COLO829 (cell line): ENCODE results near the gene VRK3.
"Not testable (repeated sequence)": the region's sequence is repeated elsewhere in the genome, so short reads cannot be mapped to it uniquely, and the experiment has no call there.

Source experiments
- DNase-seq: peaks from one replicate; pipeline ENCODE4 v3.0.0; 2012; ENCODE audit warnings: low spot score

VRK3 gene

GRCh38 chr19:49987159-49987698 is 37.9 kb downstream of the VRK3 start:
- DNase-seq = peak; percentile 79

GRCh38 chr19:49986354-49986753 is 38.8 kb downstream of the VRK3 start:
- DNase-seq = no peak

DNA sequence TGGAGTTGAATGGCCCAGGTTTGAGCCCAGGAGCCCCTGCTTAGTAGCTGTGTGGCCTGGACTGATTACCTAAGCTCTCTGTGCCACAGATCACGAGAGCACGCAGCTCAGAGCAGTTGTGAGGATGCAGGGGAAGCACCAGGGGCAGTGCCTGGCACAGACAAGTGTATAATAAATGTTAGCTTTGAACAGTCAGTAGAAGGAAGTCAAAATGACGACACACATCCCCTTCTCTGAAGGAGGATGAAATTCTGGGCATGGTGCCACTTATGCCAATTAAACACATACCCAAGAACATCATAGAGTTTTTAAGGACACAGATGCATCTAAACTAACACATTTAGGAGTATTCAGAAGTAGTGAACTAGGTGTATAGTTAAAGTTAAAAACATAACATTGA is 39.3 kb downstream of the VRK3 start:
- DNase-seq = no peak

GRCh38 chr19:49984491-49984890 is 40.7 kb downstream of the VRK3 start:
- no peak for DNase-seq

- DNase-seq = peak; percentile 40
Observed at GRCh38 chr19:49983645-49984229, 41.4 kb downstream of the VRK3 start.

GRCh38 chr19:49981603-49982593 is 43.3 kb downstream of the VRK3 start:
- no peak for DNase-seq

DNA sequence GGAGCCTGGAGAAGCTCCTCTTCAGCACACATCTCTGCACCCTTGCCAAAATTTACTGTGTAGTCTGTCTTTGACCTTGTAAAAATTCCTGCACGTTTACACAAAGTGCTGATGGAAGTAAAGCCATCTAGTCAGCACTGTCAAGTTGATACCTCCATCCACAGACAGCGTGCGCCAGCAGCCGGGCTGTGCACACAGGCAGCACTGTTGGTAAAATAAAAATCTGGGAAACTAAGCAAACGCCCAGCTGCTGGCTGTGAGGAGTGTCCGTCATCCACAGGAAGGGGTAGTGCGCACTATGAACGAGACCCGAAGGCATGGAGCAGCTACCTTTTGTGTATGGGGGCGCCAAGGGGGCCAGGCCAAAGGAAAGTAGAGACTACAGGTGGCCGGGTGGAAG is 46.8 kb downstream of the VRK3 start:
- DNase-seq = no peak

DNA sequence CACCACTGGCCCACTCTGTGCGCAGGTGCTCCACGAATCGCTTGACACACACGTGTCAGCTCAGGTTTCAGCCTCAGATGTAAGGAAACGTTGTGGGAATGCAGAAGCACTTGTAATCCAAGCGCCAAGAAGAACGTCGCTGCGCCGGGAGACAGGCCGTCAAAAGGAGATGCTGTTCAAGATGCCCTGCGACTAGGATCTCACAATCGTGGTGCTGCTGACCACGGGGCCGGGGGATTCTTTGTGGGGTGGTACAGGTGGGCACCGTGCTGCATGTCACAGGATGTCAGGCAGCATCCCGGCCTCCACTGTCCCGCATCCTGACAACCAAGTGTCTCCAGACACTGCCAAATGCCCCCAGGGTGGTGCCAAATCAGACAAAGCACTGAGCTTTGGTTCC is 47.3 kb downstream of the VRK3 start:
- DNase-seq = no peak

GRCh38 chr19:49977076-49977475 is 48.1 kb downstream of the VRK3 start:
- no peak for DNase-seq

DNA sequence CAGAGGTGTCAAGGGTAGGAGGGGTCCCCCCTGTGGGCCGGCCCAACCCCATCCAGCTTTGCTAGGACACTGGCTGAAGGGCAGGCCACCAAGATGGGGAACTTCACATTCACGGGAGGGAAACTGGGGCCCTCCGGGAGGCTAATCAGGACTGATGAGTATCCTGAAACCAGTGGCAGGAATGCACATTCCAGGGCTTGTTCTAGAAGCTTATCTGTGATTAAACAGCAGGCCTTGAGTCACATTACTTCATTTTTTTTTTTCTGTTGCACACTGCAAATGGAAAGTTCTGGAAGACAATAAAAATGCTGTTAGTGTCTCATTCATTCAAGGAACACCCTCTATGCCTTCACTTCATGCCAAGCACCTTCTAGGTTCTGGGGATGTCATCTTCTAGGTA is 48.7 kb downstream of the VRK3 start:
- no peak for DNase-seq

GRCh38 chr19:49975051-49975450 is 50.1 kb downstream of the VRK3 start:
- DNase-seq = no peak

DNA sequence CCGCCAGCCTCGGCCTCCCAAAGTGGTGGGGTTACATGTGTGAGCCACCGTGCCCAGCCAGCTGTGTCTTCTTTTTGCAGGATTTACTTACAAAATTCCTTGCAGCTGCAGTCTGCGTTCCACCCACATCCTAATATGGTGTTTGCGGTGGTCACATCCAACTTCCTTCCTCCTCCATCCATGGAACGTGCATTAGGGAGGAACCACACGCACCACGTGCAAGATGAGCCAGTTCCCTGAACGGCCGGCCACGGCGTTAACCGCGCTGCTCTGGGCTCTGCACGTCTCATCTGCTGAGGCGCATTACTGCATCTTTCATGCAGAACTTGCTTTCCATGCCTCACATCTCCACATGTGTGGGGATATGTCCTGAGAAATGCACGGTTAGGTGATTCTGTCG is 51.2 kb downstream of the VRK3 start:
- no peak for DNase-seq

DNA sequence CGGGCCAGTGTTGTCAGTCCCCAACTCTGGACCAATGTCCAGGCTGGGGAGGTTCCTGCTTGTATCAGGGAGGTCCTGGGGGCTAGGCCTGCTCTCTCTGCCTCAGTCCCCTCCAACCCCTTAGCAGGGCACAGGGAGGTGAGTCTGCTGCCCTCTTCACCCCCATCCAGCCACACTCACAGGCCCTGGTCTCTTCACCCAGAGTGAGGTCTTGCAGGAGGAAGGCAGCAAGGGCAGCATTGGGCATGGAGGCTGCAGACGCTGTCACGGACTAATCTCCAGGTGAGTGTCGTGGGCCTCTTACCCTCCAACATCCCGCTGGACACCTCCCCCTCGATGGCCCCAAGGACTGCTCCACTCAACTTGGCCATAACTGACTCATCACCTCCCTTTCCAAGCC is 52.3 kb downstream of the VRK3 start:
- DNase-seq = no peak

GRCh38 chr19:49971991-49972411 is 53.2 kb downstream of the VRK3 start:
- DNase-seq = no peak

GRCh38 chr19:49969355-49969754 is 55.8 kb downstream of the VRK3 start:
- DNase-seq = not testable (repeated sequence)

GRCh38 chr19:49968279-49968922 is 56.8 kb downstream of the VRK3 start:
- DNase-seq = no peak

- DNase-seq = not testable (repeated sequence)
Observed at GRCh38 chr19:49960980-49961379, 64.2 kb downstream of the VRK3 start, which contains the start of gene SIGLEC11. Gene SIGLEC11, minus strand, starts transcription at chr19:49961172. Its CDS starts 91 bp downstream, at chr19:49961081.

DNA sequence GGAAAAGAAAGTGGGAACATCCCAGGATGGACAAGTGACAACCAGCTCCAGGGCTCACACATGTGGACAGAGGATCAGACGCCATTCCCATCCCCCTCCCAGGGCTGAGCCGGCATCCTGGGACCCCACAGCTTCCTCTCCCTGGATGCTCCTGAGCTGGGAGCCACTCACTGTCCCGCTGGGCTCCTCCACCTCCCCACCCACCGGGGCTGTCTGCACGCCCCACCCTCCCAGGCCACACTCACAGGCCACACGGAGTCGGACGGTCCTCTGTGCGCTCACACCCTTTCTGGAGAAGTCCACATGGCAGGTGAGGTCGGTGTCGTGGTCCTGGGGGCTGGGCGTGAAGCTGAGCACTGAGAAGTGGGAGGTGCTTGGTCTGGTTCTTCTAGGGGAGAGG is 65.3 kb downstream of the VRK3 start:
- not testable (repeated sequence) for DNase-seq

GRCh38 chr19:49958596-49958995 is 66.6 kb downstream of the VRK3 start:
- not testable (repeated sequence) for DNase-seq

- DNase-seq = not testable (repeated sequence)
Observed at GRCh38 chr19:49958144-49958543, 67.0 kb downstream of the VRK3 start.

DNA sequence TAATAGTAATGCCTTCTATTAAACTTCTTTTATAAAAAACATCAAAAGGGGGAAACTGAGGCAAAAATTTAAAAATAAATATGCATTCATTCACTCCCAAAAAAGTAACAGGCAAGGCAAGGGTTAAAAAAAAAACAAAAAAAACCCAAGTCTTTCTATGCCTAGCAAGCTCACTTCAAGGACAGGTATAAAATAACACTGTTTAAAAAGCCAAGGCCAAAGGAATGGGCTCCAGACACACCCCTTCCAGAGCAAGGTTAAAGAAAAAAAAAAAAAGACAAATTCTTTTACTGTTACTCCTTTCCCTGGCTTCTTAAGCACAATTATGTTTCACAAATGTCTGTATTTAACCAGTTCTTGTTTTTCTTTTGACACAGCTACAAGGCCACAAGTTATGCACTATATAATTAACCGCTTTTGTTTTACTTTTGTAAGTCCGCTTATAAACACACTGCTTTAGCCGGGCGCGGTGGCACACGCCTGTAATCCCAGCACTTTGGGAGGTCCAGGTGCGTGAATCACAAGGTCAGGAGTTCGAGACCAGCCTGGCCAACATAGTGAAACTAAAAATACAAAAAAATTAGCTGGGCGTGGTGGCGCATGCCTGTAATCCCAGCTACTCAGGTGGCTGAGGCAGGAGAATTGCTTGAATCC is 67.8 kb downstream of the VRK3 start:
- DNase-seq = no peak

GRCh38 chr19:49956115-49956495 is 69.1 kb downstream of the VRK3 start:
- no peak for DNase-seq
